IPS-NIHi7 (cell line): ENCODE measurements around the gene RAP1GDS1.
"Not testable (repeated sequence)": the region's sequence is repeated elsewhere in the genome, so short reads cannot be mapped to it uniquely, and the experiment has no call there.

Source experiments
- DNase-seq: peaks from one replicate; pipeline ENCODE4 v3.0.0; 2012; ENCODE audit warnings: mixed read lengths; ENCODE audit errors: extremely low spot score

Gene RAP1GDS1

DNA sequence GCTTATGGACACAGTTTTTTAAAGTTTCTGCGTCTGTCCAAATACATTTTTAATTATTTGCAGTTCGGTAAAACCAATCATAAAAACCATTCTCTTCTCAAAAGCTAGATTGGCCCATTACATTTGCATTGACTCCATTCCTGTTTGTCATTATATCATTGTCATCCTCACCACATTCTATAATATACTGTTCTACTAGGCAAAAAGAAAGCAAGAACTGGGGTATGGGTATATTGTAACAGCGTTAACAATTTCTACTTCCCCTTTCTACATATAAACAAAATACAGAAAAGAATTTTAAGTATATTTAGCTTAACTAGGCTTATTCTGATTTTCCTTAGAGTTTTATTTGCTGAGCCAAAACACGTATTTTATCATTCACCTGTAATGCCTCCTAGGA is 91.8 kb downstream of the RAP1GDS1 start:
- DNase-seq: no peak

- DNase-seq: no peak
Measured at GRCh38 chr4:98358630-98359248, 97.6 kb downstream of the RAP1GDS1 start.

DNA sequence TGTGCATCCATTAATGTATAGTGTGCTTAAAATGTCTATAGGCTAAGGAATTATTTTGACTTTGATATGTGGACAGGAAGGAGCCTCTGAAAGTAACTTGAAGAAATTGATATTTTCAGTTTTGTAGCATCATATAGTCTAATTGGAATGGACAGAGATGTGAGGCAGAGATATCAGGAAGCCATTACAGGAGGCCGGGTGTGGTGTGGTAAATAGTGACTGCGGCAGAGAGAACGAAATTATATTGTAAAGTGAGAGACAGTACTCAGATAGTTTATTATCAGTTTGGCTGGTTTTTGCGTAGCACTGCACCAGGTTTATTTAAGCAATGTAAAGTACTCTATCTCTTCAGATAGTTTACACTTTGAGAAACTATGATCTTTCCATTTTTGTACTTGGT is 98.5 kb downstream of the RAP1GDS1 start:
- no peak for DNase-seq

- no peak for DNase-seq
Measured at GRCh38 chr4:98363431-98363830, 102.2 kb downstream of the RAP1GDS1 start.

DNA sequence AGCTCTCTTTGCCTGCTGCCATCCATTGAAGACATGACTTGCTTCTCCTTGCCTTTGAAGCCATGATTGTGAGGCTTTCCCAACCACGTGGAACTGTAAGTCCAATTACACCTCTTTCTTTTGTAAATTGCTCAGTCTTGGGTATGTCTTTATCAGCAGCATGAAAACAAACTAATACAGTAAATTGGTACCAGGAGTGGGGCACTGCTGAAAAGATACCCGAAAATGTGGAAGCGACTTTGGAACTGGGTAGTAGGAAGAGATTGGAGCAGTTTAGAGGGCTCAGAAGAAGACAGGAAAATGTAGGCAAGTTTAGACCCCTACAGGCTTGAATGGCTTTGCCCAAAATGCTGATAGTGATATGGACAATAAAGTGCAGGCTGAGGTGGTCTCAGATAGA is 105.1 kb downstream of the RAP1GDS1 start:
- DNase-seq: not testable (repeated sequence)

GRCh38 chr4:98368000-98368399 is 106.8 kb downstream of the RAP1GDS1 start:
- DNase-seq: not testable (repeated sequence)

GRCh38 chr4:98369322-98369721 is 108.1 kb downstream of the RAP1GDS1 start:
- no peak for DNase-seq

DNA sequence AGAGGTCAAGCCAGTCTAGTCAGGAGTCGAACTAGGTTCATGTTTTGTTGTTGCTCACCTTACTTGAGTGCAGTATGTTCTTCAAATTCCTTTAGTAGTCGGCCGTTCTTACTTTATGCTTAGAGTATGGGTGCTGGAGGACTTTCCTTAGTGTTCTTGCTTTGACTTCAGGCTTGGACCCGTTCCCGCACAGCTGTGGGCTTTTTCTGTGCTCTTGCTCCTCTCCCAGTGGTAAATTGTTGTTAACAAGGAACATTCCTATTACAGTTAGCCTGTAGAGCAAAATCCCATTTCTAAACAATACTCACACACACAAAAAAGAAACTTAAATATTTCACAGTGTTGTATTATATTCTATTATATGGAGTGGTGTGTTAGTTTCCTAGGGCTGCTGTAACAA is 113.5 kb downstream of the RAP1GDS1 start:
- DNase-seq: no peak

- DNase-seq: no peak
Measured at GRCh38 chr4:98377559-98377958, 116.4 kb downstream of the RAP1GDS1 start.

GRCh38 chr4:98381306-98381705 is 120.1 kb downstream of the RAP1GDS1 start:
- no peak for DNase-seq

DNA sequence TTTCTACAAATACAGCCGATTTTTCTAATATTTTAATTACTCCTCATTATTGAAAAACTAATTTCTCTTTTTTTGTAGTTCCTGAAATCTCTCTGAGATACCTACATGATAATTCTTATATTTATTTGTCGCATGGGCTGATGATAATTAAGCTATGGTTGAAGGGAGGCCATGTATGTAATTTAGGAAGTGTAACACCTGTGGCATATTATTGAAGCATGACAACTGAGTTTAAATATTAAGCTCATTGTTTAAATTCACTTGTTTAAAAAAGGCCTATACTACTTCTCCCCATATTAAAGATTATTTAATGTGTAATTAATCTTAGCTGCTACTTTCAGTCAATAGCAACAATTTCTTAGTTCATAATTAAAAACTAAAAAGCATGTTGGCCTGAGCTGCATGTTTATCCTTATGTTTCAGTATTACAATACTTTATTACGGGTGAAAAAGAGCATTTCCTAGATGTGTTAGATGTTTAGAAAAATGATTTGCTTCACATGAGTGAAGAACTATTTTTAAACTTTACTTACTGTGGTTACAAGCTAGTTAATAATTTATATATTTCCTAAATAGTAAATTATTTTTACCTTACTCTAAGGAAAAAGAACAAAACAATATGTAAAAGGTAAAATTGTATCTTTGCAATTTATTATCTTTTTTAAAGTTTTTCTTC is 122.4 kb downstream of the RAP1GDS1 start:
- no peak for DNase-seq

DNA sequence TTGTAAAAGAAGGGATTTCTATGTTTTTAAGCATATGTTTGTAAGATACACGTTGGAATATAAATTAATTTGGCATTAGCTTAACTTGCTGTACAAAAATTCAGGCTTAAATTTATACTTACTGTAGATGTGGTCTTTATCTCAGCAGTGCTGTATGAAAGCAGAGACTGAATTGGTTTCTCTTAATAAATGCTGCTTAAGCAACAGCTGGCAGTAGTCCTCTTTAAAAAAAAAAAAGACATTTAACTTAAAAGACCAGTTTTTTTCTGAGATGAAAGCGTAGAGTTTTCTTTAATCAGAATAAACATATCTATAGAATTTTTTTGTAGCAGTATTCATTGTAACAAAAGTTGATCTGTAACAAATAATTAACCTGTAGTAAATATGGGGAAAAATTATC is 124.6 kb downstream of the RAP1GDS1 start:
- no peak for DNase-seq

- DNase-seq: no peak
Measured at GRCh38 chr4:98387345-98388026, 126.3 kb downstream of the RAP1GDS1 start.

DNA sequence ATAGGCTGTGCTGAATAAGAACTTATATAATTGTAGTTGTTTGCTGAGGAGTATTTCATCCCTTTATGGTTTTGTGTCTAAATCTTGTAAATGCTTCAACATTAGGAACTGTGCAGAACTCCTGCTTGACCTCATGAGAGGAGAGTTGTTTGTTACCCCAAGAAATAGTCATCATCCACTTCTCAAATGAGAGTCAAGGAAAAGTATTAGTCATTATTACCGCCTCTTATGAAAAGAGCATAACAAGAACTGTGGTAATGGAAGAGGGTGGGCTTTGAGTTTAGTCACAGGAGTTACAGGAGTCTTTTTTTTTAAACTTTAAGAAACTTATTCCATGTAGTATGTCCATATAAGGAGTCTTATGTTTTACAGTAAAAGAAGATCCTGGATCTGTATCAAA is 132.9 kb downstream of the RAP1GDS1 start:
- DNase-seq: no peak

- no peak for DNase-seq
Measured at GRCh38 chr4:98399915-98400314, 138.7 kb downstream of the RAP1GDS1 start.

DNA sequence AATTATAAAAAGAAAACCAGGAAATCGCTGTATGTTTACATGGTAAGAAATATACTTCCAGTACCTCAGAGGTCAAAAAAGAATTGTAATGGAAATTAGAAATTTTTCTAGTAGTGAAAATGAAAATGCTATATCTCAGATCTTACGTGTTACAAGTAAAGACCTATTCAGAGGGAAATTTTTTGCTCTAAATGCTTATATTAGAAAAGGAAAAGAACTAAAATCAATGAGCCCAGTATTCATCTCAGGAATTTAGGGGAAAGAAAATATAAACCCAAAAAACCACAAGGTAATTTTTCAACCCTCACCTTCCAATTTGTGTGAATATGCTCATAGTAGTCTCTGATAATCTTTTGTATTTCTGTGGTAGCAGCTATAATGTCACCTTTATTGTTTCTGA is 145.6 kb downstream of the RAP1GDS1 start:
- no peak for DNase-seq

- no peak for DNase-seq
Measured at GRCh38 chr4:98411731-98412130, 150.5 kb downstream of the RAP1GDS1 start.

DNA sequence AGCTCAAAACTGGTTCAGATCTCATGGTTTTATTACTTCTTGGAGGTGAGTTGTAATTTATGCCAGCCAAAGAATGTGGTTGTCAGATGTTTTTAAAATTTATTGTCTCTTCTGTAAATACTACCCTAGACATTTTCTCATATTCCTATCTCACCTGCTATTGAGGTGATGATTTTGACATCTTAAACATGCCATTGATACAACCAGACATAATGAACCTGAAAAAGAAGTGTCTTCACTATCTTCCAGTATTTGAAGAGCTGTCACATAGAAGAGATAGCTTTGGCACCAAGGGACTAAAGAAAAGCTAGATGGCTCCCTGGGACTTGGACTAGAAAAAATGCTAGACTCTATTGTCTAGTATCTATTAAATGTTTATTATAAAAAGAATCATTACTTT is 155.7 kb downstream of the RAP1GDS1 start:
- DNase-seq: no peak

- DNase-seq: not testable (repeated sequence)
Measured at GRCh38 chr4:98420151-98420550, 159.0 kb downstream of the RAP1GDS1 start.

DNA sequence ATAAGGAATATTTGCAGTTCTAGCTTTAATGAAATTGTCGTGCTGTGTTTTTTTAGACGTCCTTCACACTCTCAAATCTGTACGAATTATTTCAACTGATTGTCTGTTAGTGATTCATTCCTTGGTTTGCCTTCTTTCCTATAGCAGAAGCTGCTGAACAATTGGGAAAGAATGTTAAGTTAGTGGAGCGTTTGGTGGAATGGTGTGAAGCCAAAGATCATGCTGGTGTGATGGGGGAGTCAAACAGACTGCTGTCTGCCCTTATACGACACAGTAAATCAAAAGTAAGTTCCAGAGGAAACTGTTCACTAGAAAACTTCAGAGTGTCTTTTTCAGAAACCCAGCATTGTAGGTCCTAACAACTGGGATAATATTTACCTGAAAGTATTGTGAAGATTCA is 159.9 kb downstream of the RAP1GDS1 start:
- no peak for DNase-seq

- no peak for DNase-seq
Measured at GRCh38 chr4:98423009-98423408, 161.8 kb downstream of the RAP1GDS1 start.

GRCh38 chr4:98430708-98431403 is 169.7 kb downstream of the RAP1GDS1 start:
- DNase-seq: peak; percentile 15

GRCh38 chr4:98433691-98434090 is 172.5 kb downstream of the RAP1GDS1 start:
- no peak for DNase-seq
